Muscle of back (tissue), 11 donors: ENCODE data around the gene RECQL5. TPM values are rescaled to one million over a fixed set of nuclear protein-coding genes. Genes with fewer than 3 reads are reported as not detected.
A peak's percentile ranks its signal among the peaks of the same experiment; 100 is the strongest.
"Not testable (repeated sequence)": the region's sequence is repeated elsewhere in the genome, so short reads cannot be mapped to it uniquely, and the experiment has no call there.

Experiments
- DNase-seq, 3 donors: peaks; one replicate each; pipeline versions ENCODE4 v3.0.0 to v3.0.0-alpha.2; 2013
- polyA plus RNA-seq, 10 donors: library from polyadenylated mRNA; unstranded; fragments of 120-200 nt; gene quantifications; one replicate each; pipeline ENCODE4 v1.2.1, GENCODE V29; 2013; ENCODE audit not compliant: insufficient read length in 10 of 10

RECQL5 gene
- polyA plus RNA-seq, 10 donors = 9.6 to 20.9 (median 14.1) TPM

DNA sequence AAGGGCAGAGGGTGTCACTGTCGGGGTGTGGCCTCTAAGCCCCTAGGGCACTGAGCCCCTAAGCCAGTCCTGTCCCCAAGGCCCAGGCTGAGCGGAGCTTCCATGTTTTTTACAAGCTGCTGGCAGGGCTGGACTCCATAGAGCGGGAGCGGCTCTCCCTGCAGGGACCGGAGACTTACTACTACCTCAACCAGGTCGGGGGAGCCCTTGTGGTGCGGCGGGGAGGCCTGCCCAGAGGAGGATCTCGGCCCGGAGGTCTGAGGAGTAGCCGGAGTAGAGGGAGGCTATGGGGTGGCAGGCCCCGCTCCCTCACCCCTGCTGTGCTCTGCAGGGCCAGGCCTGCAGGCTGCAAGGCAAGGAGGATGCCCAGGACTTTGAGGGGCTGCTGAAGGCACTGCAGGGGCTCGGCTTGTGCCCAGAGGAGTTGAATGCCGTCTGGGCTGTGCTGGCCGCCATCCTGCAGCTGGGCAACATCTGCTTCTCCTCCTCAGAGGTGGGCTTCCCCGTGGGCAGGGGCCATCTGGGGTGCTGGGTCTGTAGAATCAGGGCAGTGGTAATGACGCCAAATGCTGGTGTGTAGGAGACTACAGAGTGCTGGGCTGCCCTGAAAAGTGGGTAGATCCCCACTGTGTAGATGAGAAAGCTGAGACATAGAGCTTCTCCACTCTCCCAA is 74.5 kb downstream of the RECQL5 start:
- DNase-seq = no peak

DNA sequence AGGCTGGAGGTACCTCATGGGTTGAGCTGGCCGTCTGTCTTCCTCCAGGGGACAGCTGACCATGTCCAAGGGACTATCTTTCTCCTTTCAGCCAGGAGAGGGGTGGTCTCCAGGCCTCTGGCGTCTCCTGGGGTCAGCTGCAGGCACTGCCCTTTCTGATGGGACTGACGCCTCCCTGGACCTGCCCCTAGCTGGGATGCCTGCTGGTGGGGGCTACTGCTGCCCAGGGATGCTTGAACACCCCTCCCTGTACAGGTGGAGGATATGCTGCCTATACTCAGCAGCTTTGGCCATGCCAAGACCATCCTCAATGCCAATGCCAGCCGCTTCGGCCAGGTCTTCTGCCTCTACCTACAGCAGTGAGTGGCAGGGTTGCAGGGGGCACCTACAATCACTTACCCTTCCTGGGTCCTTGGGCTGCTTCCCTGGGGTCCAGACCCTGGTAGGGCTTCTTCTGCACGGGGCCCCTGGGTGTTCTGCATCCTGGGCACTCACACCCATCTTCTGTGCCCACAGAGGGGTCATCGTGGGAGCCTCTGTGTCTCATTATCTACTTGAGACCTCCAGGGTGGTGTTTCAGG is 75.1 kb downstream of the RECQL5 start:
- no peak for DNase-seq

DNA sequence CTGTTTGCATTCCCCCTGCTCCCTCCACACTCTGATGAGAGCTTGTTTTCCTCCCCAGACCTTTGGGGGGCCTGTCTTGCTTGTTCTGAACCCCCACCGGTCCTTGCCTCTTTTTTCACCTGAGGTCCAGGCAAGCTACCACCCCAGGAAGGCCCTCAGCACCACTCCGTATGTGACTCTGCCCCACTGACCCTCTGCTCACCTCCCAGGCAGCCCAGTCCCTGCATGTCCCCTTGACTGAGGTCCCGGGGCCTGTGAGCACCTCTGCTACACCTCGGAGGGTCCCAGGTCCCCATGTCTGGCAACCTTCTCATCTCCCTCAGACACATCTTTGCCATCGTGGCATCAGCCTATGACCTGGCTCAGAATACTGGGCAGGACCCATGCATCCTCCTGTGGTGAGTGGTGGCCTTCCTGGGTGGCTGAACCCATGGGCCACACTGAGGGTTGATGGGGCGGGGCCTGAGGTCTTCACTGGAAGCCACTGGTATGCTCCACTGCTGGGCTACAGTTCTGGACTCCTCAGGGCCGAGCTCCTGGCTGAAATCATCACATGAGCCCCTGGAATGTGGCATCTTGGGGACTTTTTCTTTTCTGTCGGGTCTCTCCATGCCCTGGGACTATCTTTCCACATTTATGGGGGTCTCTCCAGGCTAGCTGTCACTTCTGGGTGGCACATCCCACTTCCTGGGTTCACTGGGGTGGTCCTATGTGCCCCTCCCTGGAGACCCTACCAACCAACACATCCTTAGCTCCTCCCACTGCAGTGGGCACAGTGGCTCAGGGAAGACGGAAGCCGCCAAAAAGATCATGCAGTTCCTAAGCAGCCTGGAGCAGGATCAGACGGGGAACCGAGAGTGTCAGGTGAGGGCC is 75.9 kb downstream of the RECQL5 start:
- no peak for DNase-seq

DNA sequence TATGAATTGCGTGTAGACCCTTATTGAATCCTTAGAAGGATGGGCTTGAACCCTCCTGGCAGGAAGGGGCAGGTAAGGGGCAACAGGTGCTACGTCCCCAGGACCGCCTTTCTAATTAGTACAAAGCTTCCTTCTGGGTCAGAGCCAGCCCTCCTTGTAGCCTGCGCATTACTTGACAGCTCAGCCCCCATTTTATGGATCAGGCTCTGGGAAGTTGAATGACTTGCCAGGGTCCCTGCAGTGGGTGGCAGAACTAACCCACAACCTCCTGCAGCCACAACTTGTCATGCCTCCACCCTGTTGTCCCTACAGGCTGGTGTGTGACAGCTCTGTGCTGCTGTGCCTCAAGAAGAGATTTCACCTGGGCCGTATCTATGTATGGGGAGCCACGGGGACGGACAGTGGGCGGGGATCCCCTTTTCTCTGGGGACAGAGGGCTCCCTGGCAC is 76.6 kb downstream of the RECQL5 start:
- DNase-seq = no peak

DNA sequence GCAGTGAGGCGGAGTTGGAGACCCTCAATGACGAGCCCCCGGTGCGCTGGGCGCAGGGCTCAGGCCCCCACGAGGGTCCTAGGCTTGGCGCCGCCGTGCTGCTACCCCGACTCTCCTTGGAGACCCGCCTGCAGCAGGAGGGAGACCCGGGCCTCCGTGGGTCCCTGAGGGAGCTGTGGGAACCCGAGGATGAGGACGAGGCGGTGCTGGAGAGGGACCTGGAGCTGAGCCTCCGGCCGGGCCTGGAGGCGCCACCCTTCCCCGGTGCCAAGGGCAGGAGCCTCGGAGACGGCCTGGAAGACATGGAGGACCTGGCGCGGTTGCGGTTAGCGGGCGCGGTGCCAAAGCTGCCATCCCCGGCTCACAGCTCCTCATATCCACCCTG is 77.0 kb downstream of the RECQL5 start:
- peak in 1 of 3 donors; percentile 43 for DNase-seq

DNA sequence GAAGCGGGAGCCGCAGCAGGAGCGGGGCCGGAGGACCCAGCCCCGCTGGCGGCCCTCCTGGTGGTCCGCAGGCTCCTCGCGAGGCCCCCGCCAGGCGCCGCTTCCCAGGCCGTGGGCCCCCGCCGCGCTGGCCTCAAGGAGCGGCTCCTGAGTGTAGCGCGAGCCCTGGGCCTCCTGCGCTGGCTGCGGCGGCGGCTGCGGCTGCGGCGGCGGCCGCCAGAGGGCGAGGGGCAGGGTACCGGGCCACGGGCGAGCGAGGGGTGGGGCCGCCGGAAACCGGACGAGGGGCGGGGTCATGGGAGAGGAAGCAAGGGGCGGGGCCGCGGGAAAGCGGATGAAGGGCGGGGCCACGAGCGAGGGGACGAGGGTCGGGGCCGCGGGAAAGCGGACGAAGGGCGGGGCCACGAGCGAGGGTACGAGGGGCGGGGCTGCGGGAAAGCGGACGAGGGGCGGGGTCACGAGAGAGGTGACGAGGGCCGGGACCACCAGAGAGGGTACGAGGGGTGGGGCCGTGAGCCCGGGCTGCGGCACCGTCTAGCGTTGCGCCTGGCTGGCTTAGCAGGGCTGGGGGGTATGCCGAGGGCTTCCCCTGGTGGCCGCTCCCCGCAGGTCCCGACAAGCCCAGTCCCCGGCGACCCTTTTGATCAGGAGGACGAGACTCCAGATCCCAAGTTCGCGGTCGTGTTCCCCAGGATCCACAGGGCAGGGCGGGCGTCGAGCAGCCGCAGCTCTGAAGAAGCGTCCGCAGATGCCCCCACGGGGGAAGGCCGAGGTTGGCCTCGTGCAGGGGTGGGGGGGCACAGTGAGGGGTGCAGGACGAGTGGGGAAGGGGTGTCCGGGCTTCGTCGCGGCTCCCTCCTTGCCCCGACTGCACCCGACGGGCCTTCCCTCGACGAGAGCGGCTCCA is 77.7 kb downstream of the RECQL5 start:
- DNase-seq = peak; percentile 88 to 95 (median 94)

DNA sequence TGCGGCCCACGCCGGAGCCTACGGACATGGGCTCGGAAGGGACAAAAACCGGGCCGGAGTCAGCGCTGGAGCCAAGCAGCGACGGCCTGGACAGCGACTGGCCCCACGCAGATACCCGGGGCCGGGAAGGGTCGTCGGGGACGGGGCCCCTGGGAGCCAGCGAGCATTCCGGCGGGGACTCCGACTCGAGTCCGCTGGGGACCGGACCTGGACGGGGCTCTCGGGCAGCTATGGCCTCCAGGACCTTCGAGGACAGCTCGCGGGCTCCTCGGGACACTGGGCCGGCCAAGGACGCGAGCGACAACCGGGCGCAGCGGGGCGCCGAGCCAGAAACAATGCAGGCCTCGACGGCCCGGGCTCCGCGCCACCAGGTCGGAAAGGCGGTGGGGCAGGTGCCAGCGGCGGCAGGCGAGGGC is 78.3 kb downstream of the RECQL5 start:
- peak; percentile 14 to 87 (median 53) for DNase-seq

DNA sequence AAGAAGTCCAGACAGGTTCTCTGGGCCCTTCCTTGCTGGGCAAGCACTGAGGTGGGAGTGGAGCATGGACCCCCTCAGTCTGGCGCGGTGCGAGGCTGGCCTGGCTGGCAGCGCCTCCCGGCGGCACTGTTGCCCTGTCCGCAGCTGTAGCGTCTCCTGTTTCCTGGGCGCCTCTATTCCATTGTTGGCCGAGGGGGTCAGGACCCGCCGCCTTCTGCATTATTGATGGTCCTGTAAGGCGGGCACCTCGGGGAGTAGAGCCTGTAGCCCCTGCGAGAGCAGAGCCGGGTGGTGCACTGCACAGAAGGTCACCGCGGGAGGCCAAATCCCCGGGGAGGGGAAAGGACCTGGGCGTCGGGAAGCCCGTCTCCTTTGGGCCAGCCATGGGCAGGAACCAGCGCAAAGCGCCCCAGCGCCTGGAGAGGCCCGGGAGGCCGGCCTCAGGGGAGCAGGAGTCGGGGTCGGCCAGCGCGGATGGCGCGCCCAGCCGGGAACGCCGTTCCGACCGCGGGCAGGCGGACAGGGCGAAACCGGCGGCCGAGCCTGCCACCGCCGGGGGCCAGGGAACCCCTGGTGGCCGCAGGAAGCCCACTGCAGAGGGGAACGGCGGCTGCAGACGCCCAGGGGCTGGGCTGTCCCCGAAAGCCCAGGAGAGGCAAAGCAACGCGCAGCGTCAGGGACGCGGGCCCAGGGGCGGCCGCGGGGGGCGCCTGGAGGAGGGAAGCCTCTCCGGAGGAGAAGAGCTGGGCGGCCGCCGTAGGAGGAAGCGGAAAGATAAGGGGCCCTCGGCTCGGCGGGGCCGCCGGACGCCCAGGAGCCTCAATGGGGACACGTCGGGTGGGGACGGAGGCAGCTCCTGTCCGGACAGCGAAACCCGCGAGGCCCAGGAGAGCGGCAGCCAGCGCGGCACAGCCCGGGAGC is 79.0 kb downstream of the RECQL5 start, which contains the start of gene MYO15B:
Gene MYO15B (plus strand): TSS at position 126 of the 921 bp plus-strand sequence. CDS start 258 bp downstream, at position 384.
- DNase-seq = peak; percentile 17 to 89 (median 64)

DNA sequence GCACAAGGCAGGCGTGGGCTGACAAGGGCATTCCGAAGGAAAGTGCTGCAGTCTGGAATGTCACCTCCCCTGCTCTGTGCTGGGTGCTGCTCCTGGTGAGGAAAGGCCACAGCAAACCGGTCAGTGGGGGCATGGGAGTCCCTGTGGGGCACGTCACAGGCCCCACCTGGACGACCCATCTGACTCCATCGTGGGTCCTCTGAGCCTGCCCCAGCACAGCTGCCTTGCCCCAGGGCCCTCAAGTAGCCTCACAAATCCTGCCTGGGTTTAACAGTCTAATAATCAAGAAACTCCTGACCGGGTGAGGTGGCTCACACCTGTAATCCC is 82.1 kb downstream of the RECQL5 start:
- DNase-seq = no peak

DNA sequence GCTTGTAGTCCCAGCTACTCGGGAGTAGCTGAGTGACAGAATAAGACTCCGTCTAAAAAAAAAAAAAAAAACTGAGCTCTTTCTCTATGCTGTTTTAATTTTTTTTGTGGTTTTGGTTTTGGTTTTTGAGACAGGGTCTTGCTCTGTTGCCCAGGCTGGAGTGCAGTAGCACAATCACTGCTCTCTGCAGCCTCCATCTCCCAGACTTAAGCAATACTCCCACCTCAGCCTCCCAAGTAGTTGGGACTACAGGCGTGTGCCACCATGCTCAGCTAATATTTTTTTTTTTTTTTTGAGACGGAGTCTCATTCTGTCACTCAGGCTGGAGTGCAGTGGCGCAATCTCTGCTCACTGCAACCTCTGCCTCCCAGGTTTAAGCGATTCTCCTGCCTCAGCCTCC is 83.8 kb downstream of the RECQL5 start:
- DNase-seq = not testable (repeated sequence)

DNA sequence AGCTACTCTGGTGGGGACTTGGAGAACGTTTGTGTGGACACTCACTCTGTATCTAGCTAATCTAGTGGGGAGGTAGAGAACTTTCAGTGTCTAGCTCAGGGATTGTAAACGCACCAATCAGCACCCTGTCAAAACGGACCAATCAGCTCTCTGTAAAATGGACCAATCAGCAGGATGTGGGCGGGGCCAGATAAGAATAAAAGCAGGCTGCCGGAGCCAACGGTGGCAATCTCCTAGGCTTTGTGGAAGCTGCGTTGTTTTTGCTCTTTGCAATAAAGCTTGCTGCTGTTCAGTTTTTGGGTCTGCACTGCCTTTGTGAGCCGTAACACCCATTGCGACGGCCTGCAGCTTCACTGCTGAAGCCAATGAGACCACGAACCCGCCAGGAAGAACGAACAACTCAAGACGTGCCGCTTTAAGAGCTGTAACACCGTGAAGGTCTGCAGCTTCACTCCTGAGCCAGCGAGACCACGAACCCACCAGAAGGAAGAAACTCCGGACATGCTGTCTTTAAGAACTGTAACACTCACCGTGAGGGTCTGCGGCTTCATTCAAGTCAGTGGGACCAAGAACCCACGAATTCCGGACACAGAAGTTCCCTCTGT is 85.7 kb downstream of the RECQL5 start:
- not testable (repeated sequence) for DNase-seq

Other genes with a start within 250 kb of the RECQL5 start
- gene TMEM94, start 210.5 kb downstream of the RECQL5 start, polyA plus RNA-seq = 10 to 100 TPM; 34.5 to 65.8 (median 49.3) TPM
- 10 to 100 TPM; 16.2 to 28.7 (median 19.3) TPM for gene CASKIN2, start 151.6 kb downstream of the RECQL5 start, polyA plus RNA-seq
- 10 to 100 TPM; 11.5 to 28.0 (median 20.8) TPM for gene TSEN54, start 150.6 kb downstream of the RECQL5 start, polyA plus RNA-seq
- 1 to 10 TPM; 2.8 to 5.3 (median 4.6) TPM for gene LLGL2, start 141.5 kb downstream of the RECQL5 start, polyA plus RNA-seq
- gene MYO15B, start 79.4 kb downstream of the RECQL5 start, polyA plus RNA-seq = 100 to 1,000 TPM in 5 of 10 donors, 10 to 100 TPM in 5; 56.0 to 140 (median 100) TPM
- gene SMIM5, start 33.7 kb downstream of the RECQL5 start, polyA plus RNA-seq = 10 to 100 TPM in 2 of 10 donors, 1 to 10 TPM in 8; 5.9 to 10.4 (median 8.8) TPM
- 10 to 100 TPM; 61.2 to 83.6 (median 71.5) TPM for gene SAP30BP, start 184 bp upstream of the RECQL5 start, polyA plus RNA-seq
- 10 to 100 TPM in 2 of 10 donors, 1 to 10 TPM in 8; 3.2 to 17.2 (median 5.4) TPM for gene ITGB4, start 54.3 kb upstream of the RECQL5 start, polyA plus RNA-seq
- 10 to 100 TPM; 15.0 to 40.9 (median 25.4) TPM for gene GALK1, start 98.0 kb upstream of the RECQL5 start, polyA plus RNA-seq
- gene UNK, start 117.7 kb upstream of the RECQL5 start, polyA plus RNA-seq = 10 to 100 TPM; 19.7 to 29.9 (median 24.9) TPM
- 1 to 10 TPM; 2.5 to 6.8 (median 4.3) TPM for gene UNC13D, start 177.2 kb upstream of the RECQL5 start, polyA plus RNA-seq
- gene WBP2, start 188.2 kb upstream of the RECQL5 start, polyA plus RNA-seq = 10 to 100 TPM; 46.3 to 57.8 (median 51.4) TPM
- gene TRIM47, start 211.4 kb upstream of the RECQL5 start, polyA plus RNA-seq = 10 to 100 TPM; 15.3 to 27.2 (median 21.3) TPM
- 10 to 100 TPM in 9 of 10 donors, 1 to 10 TPM in 1; 9.2 to 20.8 (median 13.9) TPM for gene TRIM65, start 229.8 kb upstream of the RECQL5 start, polyA plus RNA-seq
- gene MRPL38, start 237.7 kb upstream of the RECQL5 start, polyA plus RNA-seq = 10 to 100 TPM; 52.9 to 67.8 (median 63.9) TPM